Cardiac fibroblast (primary cell): ENCODE results near the gene ADAMTSL5.
A peak's percentile ranks its signal among the peaks of the same experiment; 100 is the strongest.

Experiments
- DNase-seq, 2 donors: peaks; one replicate each; pipeline versions ENCODE4 v3.0.0 to v3.0.0-alpha.2; 2010; ENCODE audit warnings: low read depth in 2 of 2
- H3K4me3 ChIP-seq, 2 donors: replicated peaks in 1 of 2; 1 replicate in 1 of 2; 2 replicates in 1 of 2; pipeline ENCODE4 v1.5.1; 2011; ENCODE audit warnings: low read depth in 2 of 2, low read length in 2 of 2, mild to moderate bottlenecking in 2 of 2, moderate library complexity in 1 of 2
- TF ChIP-seq, protein P1 (sequence below): IDR thresholded peaks from one replicate; pipeline ENCODE4 v1.5.1; 2011; ENCODE audit warnings: low read depth, mild to moderate bottlenecking, low read length, inconsistent platforms

ADAMTSL5 gene

DNA sequence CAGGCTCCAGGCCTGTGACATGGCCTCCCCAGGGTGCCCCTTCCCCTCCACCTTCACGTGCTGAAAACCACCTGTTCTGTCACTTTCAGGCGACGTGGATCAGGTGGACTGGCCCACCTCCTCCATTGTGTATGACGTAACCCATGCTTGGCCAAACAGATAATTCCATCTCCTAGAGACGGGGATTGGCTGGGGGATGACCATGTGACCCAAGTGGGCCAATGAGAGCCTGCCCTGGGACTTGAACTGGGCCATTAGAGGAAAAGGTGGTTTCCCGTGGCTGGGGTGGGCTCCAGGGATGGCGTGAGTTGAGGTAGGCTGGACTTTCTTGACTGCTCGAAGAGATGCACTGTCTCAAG lies 3.6 kb upstream of the ADAMTSL5 start:
- DNase-seq: peak in 1 of 2 donors; percentile 32
- TF ChIP-seq, protein P1, sequence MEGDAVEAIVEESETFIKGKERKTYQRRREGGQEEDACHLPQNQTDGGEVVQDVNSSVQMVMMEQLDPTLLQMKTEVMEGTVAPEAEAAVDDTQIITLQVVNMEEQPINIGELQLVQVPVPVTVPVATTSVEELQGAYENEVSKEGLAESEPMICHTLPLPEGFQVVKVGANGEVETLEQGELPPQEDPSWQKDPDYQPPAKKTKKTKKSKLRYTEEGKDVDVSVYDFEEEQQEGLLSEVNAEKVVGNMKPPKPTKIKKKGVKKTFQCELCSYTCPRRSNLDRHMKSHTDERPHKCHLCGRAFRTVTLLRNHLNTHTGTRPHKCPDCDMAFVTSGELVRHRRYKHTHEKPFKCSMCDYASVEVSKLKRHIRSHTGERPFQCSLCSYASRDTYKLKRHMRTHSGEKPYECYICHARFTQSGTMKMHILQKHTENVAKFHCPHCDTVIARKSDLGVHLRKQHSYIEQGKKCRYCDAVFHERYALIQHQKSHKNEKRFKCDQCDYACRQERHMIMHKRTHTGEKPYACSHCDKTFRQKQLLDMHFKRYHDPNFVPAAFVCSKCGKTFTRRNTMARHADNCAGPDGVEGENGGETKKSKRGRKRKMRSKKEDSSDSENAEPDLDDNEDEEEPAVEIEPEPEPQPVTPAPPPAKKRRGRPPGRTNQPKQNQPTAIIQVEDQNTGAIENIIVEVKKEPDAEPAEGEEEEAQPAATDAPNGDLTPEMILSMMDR: no peak
- H3K4me3 ChIP-seq: no peak overlapping the region

DNA sequence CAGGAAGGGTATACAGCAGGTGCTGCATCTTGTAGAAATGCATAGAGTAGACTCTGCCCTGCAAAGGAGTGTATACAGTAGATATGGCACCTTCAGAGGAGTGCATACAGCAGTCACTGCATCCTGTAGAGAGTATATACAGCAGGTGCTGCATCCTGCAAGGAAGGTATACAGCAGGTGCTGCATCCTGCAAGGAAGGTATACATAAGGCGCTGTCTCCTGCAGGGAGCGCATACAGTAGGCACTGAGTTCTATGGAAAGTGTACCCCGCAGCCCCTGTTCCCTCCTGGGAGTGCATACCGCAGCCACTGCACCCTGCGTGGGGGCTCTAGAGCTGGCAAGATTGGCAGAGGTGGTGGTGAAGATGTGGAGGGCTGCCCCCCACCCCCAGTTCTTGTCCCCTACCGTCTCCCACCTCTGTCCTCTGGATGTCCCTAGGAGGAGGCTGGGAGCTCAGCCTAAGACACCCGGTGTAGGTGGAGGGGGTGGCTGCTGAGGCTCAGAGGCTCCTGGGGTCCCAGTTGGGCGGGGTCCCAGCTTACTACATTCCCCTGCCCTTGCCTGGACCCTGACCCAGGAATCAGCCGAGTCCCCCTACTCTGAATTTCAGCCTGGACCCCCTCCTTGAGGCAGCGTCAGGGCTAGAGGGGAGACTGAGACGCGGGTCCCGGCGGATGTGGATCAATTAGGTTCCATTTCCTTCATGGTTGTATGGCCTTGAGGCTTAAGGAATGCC lies 2.3 kb upstream of the ADAMTSL5 start:
- no peak for DNase-seq
- H3K4me3 ChIP-seq: no peak overlapping the region
- TF ChIP-seq, protein P1: no peak

DNA sequence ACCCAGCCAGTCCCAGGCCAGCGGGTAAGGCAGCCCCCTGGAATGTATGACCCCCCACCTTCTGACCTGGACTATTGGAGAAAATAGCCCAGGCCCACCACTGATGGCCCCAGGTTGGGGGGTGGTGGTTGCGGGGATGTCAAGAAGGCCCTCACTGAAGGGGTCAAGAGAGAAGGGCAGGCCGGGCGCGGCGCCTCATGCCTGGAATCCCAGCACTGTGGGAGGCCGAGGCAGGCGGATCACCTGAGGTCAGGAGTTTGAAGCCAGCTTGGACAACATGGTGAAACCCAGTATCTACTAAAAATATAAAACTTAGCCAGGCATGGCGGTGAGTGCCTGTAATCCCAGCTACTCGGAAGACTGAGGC lies 1.5 kb upstream of the ADAMTSL5 start:
- H3K4me3 ChIP-seq: no peak overlapping the region
- TF ChIP-seq, protein P1: no peak
- DNase-seq: no peak

DNA sequence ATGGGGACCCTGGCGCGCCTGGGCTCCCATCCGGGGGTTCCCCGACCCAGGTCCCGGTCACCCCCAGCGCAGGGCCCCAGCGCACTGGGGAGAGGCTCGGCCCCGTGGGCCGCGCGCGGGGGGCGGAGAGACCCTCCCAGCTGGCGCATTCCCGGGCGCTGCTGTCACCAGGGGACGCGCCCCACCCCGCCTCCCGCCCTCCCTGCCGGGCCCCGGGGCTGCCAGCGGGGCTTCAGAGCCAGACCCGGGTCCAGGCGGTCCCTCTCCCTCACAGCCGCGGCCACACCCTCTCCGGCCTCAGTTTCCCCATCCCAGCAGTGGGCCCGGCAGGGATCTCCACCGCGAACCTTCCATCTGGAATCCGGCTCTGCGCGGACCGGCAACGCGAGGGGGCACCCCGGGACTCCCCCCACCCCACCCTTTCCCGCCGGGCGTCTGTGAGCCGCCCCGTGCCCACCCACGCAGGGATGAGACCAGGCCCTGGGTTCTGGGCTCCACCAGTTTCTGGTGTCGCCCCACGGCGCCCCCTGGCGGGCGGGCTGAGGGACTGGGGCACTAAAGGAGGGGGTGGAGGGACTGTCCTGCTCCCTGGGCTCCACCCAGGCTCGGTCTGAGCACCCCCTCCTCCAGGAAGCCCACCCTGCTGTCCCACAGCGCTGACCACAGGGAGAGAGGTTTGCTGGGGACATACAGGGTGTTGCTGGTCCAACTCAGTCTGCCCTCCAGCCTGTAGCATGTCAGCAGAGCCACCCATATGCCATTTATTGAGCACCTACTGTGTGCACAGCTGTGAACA lies 878 bp upstream of the ADAMTSL5 start:
- H3K4me3 ChIP-seq: peak overlapping the region; percentile 55 to 75

DNA sequence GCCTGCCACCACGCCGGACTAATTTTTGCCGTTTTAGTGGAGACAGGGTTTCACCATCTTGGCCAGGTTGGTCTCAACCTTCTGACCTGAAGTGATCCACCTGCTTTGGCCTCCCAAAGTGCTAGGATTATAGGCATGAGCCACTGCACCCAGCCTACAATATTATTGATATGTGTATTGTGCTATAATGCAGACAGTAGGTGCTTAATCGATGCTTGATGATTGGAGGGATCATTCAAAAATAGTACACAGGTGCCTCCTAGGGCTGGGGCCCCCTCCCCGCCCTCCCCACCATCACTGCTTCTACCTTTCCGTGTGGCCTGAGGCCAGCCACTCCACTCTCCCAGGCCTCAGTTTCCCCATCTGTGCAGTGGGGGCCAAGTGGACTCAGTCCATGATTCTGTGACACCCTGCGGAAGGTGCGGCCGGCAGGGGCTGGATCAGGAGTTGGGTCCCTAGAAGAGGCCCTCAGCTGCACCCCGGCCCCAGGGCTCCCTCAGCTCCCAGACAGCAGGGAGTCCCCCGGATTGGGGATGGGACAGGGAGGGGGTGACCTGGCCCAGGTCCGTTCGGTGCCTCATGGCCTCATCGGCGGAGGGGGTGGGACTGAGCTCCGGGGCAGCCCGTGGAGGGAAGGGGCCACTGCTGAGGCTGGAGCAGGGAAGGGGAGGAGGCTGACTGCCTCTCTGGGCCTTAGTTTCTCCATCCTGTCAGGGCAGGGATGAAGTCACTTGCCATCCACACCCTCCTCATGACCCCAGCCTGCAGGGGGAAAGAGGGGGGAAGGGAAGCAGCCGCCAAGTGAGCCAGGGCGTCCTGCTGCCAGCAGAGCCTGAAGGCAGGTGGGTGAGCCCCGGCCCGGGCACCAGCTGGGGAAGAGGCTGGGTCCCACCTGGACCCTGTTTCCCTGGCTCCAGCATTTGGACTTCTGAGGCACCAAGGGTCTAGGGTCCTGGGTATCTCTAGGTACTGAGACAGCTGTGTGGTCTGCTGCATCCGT lies 1.2 kb downstream of the ADAMTSL5 start:
- TF ChIP-seq, protein P1: no peak
- DNase-seq: no peak
- peak overlapping the region in 1 of 2 donors; percentile 10 for H3K4me3 ChIP-seq

More for the DNA sequence above, 878 bp upstream of the ADAMTSL5 start:
- DNase-seq: peak; percentile 60 to 64
- TF ChIP-seq, protein P1: peak; percentile 75

DNA sequence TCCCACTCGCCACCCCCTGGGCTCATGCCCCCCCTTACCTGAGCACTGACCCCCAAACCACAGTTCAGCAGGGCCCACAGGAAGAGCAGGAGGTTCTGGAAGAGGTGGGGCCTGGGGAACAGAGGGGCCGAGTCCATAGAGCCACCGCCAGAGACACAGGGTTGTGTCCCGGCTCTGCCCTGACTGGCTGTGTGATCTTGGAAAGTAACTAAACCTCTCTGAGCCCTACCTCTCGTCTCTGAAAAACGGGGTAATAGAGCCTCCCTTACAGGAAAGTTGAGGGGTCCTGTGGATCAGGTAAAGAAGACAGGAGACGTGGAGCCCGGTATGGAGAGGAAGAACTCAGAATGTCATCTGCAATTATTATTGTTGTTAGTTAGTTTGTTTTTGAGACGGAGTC lies 2.0 kb downstream of the ADAMTSL5 start:
- TF ChIP-seq, protein P1: no peak
- DNase-seq: no peak
- H3K4me3 ChIP-seq: no peak overlapping the region
